Keratinocyte (primary cell): ENCODE measurements around the gene PARD3. TPM values are rescaled to one million over a fixed set of nuclear protein-coding genes. Genes with fewer than 3 reads are reported as not detected.

Experiments used
- DNase-seq: peaks from one replicate; pipeline ENCODE4 v3.0.0-alpha.2; 2011; ENCODE audit warnings: low read depth, missing footprints, low spot score
- FAIRE-seq: peaks from 2 replicates; lab custom pipeline; 2011; peaks lifted over from hg19 to GRCh38; lab: Jason Lieb, UNC
- H2AFZ ChIP-seq: 2 replicates; pipeline ENCODE4 v1.6.0; 2012; ENCODE audit warnings: low read length, control low read depth, inconsistent platforms; ENCODE audit not compliant: control insufficient read depth
- H3K27ac ChIP-seq: 2 replicates; pipeline ENCODE4 v1.5.1; 2011; ENCODE audit warnings: low read length; ENCODE audit not compliant: control insufficient read depth, insufficient read depth
- H3K27me3 ChIP-seq: 3 replicates; pipeline ENCODE4 v1.6.0; 2011; ENCODE audit warnings: low read length; ENCODE audit not compliant: control insufficient read depth, insufficient read depth; ENCODE audit errors: extremely low read depth
- H3K36me3 ChIP-seq, 2 experiments: 2 replicates in 1 of 2; 3 replicates in 1 of 2; pipeline ENCODE4 v1.5.1; 2011; ENCODE audit warnings: low read length in 2 of 2, mild to moderate bottlenecking in 1 of 2; ENCODE audit not compliant: control insufficient read depth in 2 of 2, insufficient read depth in 2 of 2; ENCODE audit errors: extremely low read depth in 1 of 2
- H3K4me1 ChIP-seq: 3 replicates; pipeline ENCODE4 v1.5.1; 2011; ENCODE audit warnings: low read length; ENCODE audit not compliant: control insufficient read depth, insufficient read depth; ENCODE audit errors: extremely low read depth
- H3K4me2 ChIP-seq: 3 replicates; pipeline ENCODE4 v1.6.0; 2011; ENCODE audit warnings: low read depth, low read length; ENCODE audit not compliant: control insufficient read depth, insufficient read depth; ENCODE audit errors: extremely low read depth
- H3K4me3 ChIP-seq, 3 experiments: fragments of 200-600 bp in 1 of 3; sonication (generic) in 1 of 3; 2 replicates in 2 of 3; 3 replicates in 1 of 3; pipeline ENCODE4 v1.5.1; 2011 to 2016; ENCODE audit warnings: low read length in 3 of 3, mild to moderate bottlenecking in 3 of 3, control low read depth in 2 of 3, inconsistent platforms in 1 of 3, low read depth in 1 of 3, mixed read lengths in 1 of 3, mixed run types in 1 of 3, moderate library complexity in 1 of 3; ENCODE audit not compliant: control insufficient read depth in 2 of 3, insufficient read depth in 2 of 3; ENCODE audit errors: extremely low read depth in 1 of 3
- H3K79me2 ChIP-seq: 2 replicates; pipeline ENCODE4 v1.6.0; 2012; ENCODE audit warnings: low read length; ENCODE audit not compliant: control insufficient read depth, insufficient read depth
- H3K9ac ChIP-seq: 3 replicates; pipeline ENCODE4 v1.6.0; 2011; ENCODE audit warnings: low read length; ENCODE audit not compliant: control insufficient read depth, insufficient read depth; ENCODE audit errors: extremely low read depth
- H3K9me1 ChIP-seq: 3 replicates; pipeline ENCODE4 v1.6.0; 2011; ENCODE audit warnings: low read length; ENCODE audit not compliant: control insufficient read depth, insufficient read depth; ENCODE audit errors: extremely low read depth
- H3K9me3 ChIP-seq: 2 replicates; pipeline ENCODE4 v1.5.1; 2012; ENCODE audit warnings: low read depth, low read length; ENCODE audit not compliant: control insufficient read depth
- H4K20me1 ChIP-seq: 3 replicates; pipeline ENCODE4 v1.6.0; 2011; ENCODE audit warnings: low read length; ENCODE audit not compliant: control insufficient read depth, insufficient read depth; ENCODE audit errors: extremely low read depth
- CTCF ChIP-seq, 3 experiments: IDR thresholded peaks in 1 of 3; conservative IDR thresholded peaks in 1 of 3; optimal IDR thresholded peaks in 1 of 3; 2 replicates in 2 of 3; 3 replicates in 1 of 3; pipeline versions ENCODE3 to v1.5.1; 2011; ENCODE audit warnings: low read length in 3 of 3, mild to moderate bottlenecking in 3 of 3, moderate library complexity in 2 of 3, control low read depth in 1 of 3, inconsistent platforms in 1 of 3; ENCODE audit not compliant: insufficient read depth in 2 of 3; ENCODE audit errors: extremely low read depth in 1 of 3
- EZH2 ChIP-seq: IDR thresholded peaks from one replicate; pipeline ENCODE4 v1.6.1; 2012; ENCODE audit warnings: inconsistent platforms, mild to moderate bottlenecking, low read length, moderate library complexity
- dilution Hi-C: fragments of 300-500 bp; cut with MboI; formaldehyde crosslinking; loops from one replicate; pipeline ENCODE4 v1.7.0; 2020; ENCODE audit warnings: low sequenced_read_pairs; ENCODE audit not compliant: extremely low pct_ligation_motif_present
- polyA plus RNA-seq, 5 experiments: library from polyadenylated mRNA; depleted of rRNA in 3 of 5; stranded (reverse) in 3 of 5; stranded (forward) in 1 of 5; unstranded in 1 of 5; fragments of >200 nt; gene quantifications; 1 replicate in 1 of 5; 2 replicates in 3 of 5; 3 replicates in 1 of 5; pipeline versions ENCODE4 v1.2.1 to v1.2.3, GENCODE V29; 2011 to 2012; ENCODE audit warnings: missing spikeins in 2 of 5, low read depth in 1 of 5, low replicate concordance in 1 of 5

The PARD3 gene
- polyA plus RNA-seq, 1 donor (not counting 4 experiments of a cell fraction or from before 2014, with no cell fraction given), result 46.4 TPM

- H3K27ac ChIP-seq, result no peak overlapping the region
- no peaks in the 10 kb centered on the region for H3K79me2 ChIP-seq
- dilution Hi-C loops, result no loop called here
- H4K20me1 ChIP-seq, result no peaks in the 10 kb centered on the region
- H3K4me3 ChIP-seq, result no peak overlapping the region
- no peaks in the 10 kb centered on the region for H3K36me3 ChIP-seq
- H3K9me3 ChIP-seq, result no peaks in the 10 kb centered on the region
- DNase-seq (no peak), FAIRE-seq (no peak)
- no peak overlapping the region for H3K9ac ChIP-seq
- no peaks in the 10 kb centered on the region for H3K9me1 ChIP-seq
- no peaks in the 10 kb centered on the region for H3K4me1 ChIP-seq
- no peak for TF ChIP-seq CTCF (optimal IDR thresholded peaks at IDR 0.05 in 1 of 3, IDR thresholded peaks at IDR 0.05 in 1 of 3, conservative IDR thresholded peaks at IDR 0.05 in 1 of 3; ENCODE audit: extremely low read depth in 1 of 3, insufficient read depth in 2 of 3, low read length in 3 of 3)
- TF ChIP-seq EZH2, result no peak
- no peak overlapping the region for H2AFZ ChIP-seq
- no peak overlapping the region for H3K4me2 ChIP-seq
- no peaks in the 10 kb centered on the region for H3K27me3 ChIP-seq
Observed at GRCh38 chr10:34094961-34095360, 720.1 kb downstream of the PARD3 start.

GRCh38 chr10:34094146-34094696 lies 720.9 kb downstream of the PARD3 start:
- dilution Hi-C loops, result no loop called here
- Histone ChIP-seq H3K9ac (no peak overlapping the region), H3K9me1 (no peaks in the 10 kb centered on the region), H3K27ac (no peak overlapping the region), H4K20me1 (no peaks in the 10 kb centered on the region), H3K36me3 (no peaks in the 10 kb centered on the region), H3K4me3 (no peak overlapping the region), H3K27me3 (no peaks in the 10 kb centered on the region), H3K4me1 (no peaks in the 10 kb centered on the region), H2AFZ (no peak overlapping the region), H3K9me3 (no peaks in the 10 kb centered on the region), H3K79me2 (no peaks in the 10 kb centered on the region), H3K4me2 (no peak overlapping the region)
- TF ChIP-seq CTCF (optimal IDR thresholded peaks at IDR 0.05 in 1 of 3, IDR thresholded peaks at IDR 0.05 in 1 of 3, conservative IDR thresholded peaks at IDR 0.05 in 1 of 3; ENCODE audit: extremely low read depth in 1 of 3, insufficient read depth in 2 of 3, low read length in 3 of 3) (no peak), EZH2 (no peak)
- FAIRE-seq, result no peak
- DNase-seq, result no peak
